ENCODE measurements around the gene KCNA4.
"Not testable (repeated sequence)": the region's sequence is repeated elsewhere in the genome, so short reads cannot be mapped to it uniquely, and the experiment has no call there.

Gene KCNA4

DNA sequence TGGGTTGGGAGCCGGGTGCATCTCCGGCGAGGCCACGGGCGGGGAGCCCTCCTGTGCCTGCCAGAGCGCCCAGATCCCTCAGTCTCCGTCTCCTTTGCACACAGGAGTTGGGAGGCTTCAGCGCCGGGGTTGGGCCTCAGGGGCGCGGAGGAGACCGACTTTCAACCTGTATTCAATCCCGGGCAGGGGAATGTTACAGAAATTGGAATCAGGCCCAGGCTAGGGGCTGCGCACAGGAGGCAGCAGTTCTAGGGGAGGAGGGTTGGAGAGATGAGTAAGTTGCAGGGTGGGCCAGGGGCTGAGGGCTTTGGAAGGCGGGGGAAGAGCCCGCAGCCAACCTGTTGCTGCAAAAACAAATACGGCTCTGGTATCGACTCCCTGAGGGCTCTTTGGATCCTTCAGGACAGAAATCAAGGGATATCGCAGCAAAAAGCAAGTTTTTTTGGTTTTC, 640 bp upstream of the KCNA4 start:
- no peaks in the 10 kb centered on the region for H3K9me3 Mint-ChIP-seq
- DNase-seq = no peak
- no peak overlapping the region for H3K27ac Mint-ChIP-seq
- peaks cover 24% of the 10 kb centered on the region for H3K27me3 Mint-ChIP-seq
- H3K36me3 Mint-ChIP-seq (ENCODE audit: low read depth) = no peaks in the 10 kb centered on the region
- no peak overlapping the region for H3K4me3 Mint-ChIP-seq
- no peaks in the 10 kb centered on the region for H3K4me1 Mint-ChIP-seq
- no peak for ATAC-seq

- H3K36me3 Mint-ChIP-seq (ENCODE audit: low read depth) = no peaks in the 10 kb centered on the region
- DNase-seq = no peak
- H3K4me1 Mint-ChIP-seq = no peaks in the 10 kb centered on the region
- no peak for ATAC-seq
- no peak overlapping the region for H3K27ac Mint-ChIP-seq
- H3K27me3 Mint-ChIP-seq = peaks cover 24% of the 10 kb centered on the region
- H3K9me3 Mint-ChIP-seq = no peaks in the 10 kb centered on the region
- H3K4me3 Mint-ChIP-seq = no peak overlapping the region
These were observed 961 bp downstream of the KCNA4 start for GRCh38 chr11:30015725-30016412.

- ATAC-seq = no peak
- Mint-ChIP-seq H3K36me3 (ENCODE audit: low read depth) (no peaks in the 10 kb centered on the region), H3K4me1 (no peaks in the 10 kb centered on the region), H3K27me3 (peaks cover 4% of the 10 kb centered on the region), H3K27ac (no peak overlapping the region), H3K9me3 (no peaks in the 10 kb centered on the region), H3K4me3 (no peak overlapping the region)
- no peak for DNase-seq
These were observed 4.5 kb downstream of the KCNA4 start for GRCh38 chr11:30012346-30012745.

DNA sequence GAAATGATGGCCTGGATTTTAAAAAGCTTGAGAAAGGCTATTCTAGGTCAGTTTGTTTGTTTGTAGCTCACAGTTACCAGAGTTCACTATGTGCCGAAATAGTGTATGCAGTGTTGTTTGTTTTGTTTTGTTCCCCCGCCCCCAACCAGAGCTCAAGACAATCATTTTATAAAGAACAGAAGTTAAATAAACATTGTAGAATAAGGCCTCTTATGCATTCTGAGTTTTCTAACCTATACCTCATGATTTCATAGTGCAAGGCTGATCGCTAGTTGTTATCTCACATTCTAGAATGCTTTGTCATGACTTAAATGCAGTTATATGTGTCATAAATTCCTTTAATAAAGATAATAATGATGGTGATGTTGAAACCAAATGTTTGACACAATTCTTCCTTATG, 7.8 kb downstream of the KCNA4 start:
- Mint-ChIP-seq H3K27me3 (no peaks in the 10 kb centered on the region), H3K9me3 (no peaks in the 10 kb centered on the region), H3K4me1 (no peaks in the 10 kb centered on the region), H3K27ac (no peak overlapping the region), H3K4me3 (no peak overlapping the region), H3K36me3 (ENCODE audit: low read depth) (no peaks in the 10 kb centered on the region)
- no peak for ATAC-seq
- DNase-seq = no peak

DNA sequence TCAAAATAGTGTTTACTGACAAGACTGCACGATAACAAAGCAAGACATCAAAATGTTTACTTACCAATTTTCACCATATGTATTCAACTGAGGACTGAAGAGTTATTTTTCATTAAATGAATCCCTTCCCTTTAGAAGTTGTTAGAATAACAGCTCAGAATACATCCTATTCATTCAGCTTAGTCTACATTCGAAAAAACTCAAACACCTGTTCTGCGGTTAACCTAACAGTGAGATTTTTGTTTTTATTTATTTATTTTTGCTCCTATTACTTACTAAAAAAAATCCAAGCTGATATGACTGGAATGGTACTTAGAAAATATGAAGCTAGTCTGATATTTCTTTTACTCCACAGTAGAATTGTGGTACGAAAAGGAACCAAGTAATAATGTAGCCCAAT, 10.0 kb downstream of the KCNA4 start:
- ATAC-seq (no peak), DNase-seq (no peak)
- Mint-ChIP-seq H3K9me3 (no peaks in the 10 kb centered on the region), H3K4me3 (no peak overlapping the region), H3K36me3 (ENCODE audit: low read depth) (no peaks in the 10 kb centered on the region), H3K27ac (no peak overlapping the region), H3K27me3 (no peaks in the 10 kb centered on the region), H3K4me1 (no peaks in the 10 kb centered on the region)

DNA sequence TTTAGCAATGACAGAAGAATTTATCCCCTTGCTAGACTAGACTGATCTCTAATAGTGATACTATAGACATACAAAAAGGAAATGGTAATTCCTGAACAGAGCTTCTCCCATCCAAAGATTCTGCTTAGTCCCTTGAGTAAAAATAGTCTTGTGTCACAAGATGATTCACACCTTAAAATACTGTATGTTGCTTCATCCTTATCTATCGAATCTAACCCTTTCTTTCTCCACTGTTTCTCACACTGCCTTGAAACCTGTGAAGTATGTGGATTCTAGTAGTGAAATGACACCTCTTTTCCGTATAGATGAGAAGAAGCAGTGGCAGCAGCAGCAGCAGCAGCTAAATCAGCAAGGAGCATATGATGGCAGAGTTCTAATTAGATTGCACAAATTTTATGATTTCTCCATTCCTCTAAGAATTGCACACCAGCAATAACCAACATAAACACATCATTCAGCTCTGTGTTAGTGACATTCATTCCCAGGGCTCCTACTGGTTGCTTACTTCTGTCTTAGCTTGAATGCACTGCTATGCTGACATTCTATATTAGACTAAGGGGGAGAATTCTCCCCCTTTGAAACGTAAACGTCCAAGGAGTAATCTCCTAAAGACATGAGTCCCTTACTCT, 14.6 kb downstream of the KCNA4 start:
- ATAC-seq (no peak), DNase-seq (no peak)
- no peak overlapping the region for H3K4me3 Mint-ChIP-seq
- H3K36me3 Mint-ChIP-seq (ENCODE audit: low read depth) = no peaks in the 10 kb centered on the region
- no peaks in the 10 kb centered on the region for H3K9me3 Mint-ChIP-seq
- no peaks in the 10 kb centered on the region for H3K27me3 Mint-ChIP-seq
- H3K27ac Mint-ChIP-seq = no peak overlapping the region
- H3K4me1 Mint-ChIP-seq = no peaks in the 10 kb centered on the region

DNA sequence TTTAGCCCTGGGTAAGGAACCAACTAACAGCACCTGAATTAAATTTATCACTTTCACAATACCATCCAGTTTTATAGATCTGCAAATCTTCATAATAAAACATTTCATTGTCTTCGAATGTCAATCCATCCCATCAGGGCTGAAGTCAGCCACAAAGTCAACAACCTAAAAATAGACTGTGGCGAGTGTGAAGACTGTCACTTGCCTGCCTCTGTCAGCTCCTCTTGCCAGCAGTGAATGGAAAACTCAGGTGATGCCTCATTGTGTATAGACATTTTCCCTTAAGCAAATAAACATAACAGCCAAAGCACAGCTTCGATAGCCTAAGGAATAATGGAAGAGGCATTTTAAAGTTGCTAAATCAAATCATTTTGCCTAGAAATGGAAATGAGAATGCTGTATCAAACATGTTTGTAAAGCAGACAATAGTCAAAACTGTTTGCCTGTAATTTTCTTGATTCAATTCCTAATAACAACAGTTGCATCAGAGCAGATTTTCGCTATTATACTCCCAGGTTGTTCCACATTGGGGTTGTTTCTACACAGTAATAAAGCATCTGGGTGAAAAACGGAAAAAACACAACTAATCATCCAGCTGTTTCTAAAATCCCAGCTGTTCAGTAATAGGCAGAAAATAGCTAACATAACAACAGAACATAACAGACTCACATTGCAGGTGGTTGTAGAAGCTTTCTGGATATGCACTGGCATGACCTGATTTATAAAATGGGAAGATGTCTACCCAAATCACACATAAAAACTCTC, 15.7 kb downstream of the KCNA4 start:
- Mint-ChIP-seq H3K9me3 (no peaks in the 10 kb centered on the region), H3K4me3 (no peak overlapping the region), H3K27me3 (no peaks in the 10 kb centered on the region), H3K36me3 (ENCODE audit: low read depth) (no peaks in the 10 kb centered on the region), H3K27ac (no peak overlapping the region), H3K4me1 (no peaks in the 10 kb centered on the region)
- ATAC-seq (no peak), DNase-seq (no peak)

GRCh38 chr11:29996016-29996415, 20.8 kb downstream of the KCNA4 start:
- peaks cover 4% of the 10 kb centered on the region for H3K9me3 Mint-ChIP-seq
- no peaks in the 10 kb centered on the region for H3K27me3 Mint-ChIP-seq
- ATAC-seq (no peak), DNase-seq (no peak)
- no peaks in the 10 kb centered on the region for H3K4me1 Mint-ChIP-seq
- no peak overlapping the region for H3K27ac Mint-ChIP-seq
- no peaks in the 10 kb centered on the region for H3K36me3 Mint-ChIP-seq (ENCODE audit: low read depth)
- no peak overlapping the region for H3K4me3 Mint-ChIP-seq

- H3K4me3 Mint-ChIP-seq = no peak overlapping the region
- DNase-seq (no peak), ATAC-seq (no peak)
- no peaks in the 10 kb centered on the region for H3K36me3 Mint-ChIP-seq (ENCODE audit: low read depth)
- no peak overlapping the region for H3K27ac Mint-ChIP-seq
- no peaks in the 10 kb centered on the region for H3K4me1 Mint-ChIP-seq
- no peaks in the 10 kb centered on the region for H3K27me3 Mint-ChIP-seq
- H3K9me3 Mint-ChIP-seq = no peaks in the 10 kb centered on the region
These were observed 27.5 kb downstream of the KCNA4 start for GRCh38 chr11:29989174-29989970.

- no peaks in the 10 kb centered on the region for H3K9me3 Mint-ChIP-seq
- H3K36me3 Mint-ChIP-seq (ENCODE audit: low read depth) = no peaks in the 10 kb centered on the region
- no peak overlapping the region for H3K27ac Mint-ChIP-seq
- no peak overlapping the region for H3K4me3 Mint-ChIP-seq
- H3K4me1 Mint-ChIP-seq = no peaks in the 10 kb centered on the region
- no peaks in the 10 kb centered on the region for H3K27me3 Mint-ChIP-seq
- ATAC-seq (no peak), DNase-seq (no peak)
These were observed 31.6 kb downstream of the KCNA4 start for GRCh38 chr11:29985248-29985647.

DNA sequence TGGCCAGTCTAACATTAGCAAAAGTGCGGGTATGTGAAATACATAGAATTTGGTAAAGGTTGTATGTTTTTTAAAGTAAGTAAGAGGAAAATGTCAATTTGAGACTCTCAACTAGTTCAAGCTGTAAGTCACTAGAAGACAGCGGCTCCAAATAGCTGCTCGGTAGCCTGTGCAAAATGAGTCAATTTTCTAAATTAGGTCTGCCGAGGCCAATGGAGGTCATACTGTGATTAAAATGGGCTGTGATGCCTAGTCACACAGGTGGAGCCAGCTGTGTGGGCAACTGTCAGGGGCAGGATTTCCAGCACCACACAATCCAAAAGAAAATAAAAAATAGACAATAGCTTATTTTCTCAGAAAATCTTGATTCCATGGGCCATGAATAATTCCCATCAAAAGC, 32.3 kb downstream of the KCNA4 start:
- H3K4me3 Mint-ChIP-seq = no peak overlapping the region
- H3K27ac Mint-ChIP-seq = no peak overlapping the region
- no peaks in the 10 kb centered on the region for H3K36me3 Mint-ChIP-seq (ENCODE audit: low read depth)
- no peak for DNase-seq
- H3K4me1 Mint-ChIP-seq = no peaks in the 10 kb centered on the region
- H3K27me3 Mint-ChIP-seq = no peaks in the 10 kb centered on the region
- no peak for ATAC-seq
- H3K9me3 Mint-ChIP-seq = no peaks in the 10 kb centered on the region

DNA sequence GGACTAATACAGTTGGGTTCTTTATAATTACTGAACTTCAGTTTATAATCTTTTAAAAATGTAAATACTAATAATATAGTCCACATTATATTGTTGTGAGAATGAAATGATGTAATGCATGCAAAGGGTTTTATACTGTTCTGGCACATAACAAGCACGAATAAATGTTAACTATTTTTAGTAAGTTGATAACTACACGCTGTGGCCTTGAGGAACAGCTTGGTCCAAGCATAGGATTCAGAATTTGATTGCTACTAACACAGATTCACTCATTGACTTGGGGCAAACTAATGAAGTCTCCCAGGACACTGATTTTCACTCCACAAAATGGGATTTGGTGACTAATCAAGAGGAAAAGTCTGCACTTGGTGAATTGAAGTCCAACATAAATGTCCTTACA, 38.3 kb downstream of the KCNA4 start:
- H3K27ac Mint-ChIP-seq = no peak overlapping the region

DNA sequence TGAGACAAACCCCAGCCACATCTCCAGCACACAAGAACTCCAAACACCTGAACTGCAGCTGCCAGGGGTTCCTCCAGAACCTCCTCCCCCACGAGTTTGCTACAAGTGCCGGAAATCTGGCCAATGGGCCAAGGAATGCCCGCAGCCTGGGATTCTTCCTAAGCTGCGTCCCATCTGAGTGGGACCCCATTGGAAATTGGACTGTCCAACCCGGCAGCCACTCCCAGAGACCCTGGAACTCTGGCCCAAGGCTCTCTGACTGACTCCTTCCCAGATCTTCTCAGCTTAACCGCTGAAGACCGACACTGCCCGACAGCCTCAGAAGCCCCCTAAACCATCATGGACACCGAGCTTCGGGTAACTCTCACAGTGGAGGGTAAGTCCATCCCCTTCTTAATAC, 41.2 kb downstream of the KCNA4 start:
- not testable (repeated sequence) for H3K27me3 Mint-ChIP-seq; H3K27ac Mint-ChIP-seq; H3K36me3 Mint-ChIP-seq (ENCODE audit: low read depth); H3K9me3 Mint-ChIP-seq; DNase-seq; H3K4me3 Mint-ChIP-seq; H3K4me1 Mint-ChIP-seq; ATAC-seq

More for the DNA sequence above, 38.3 kb downstream of the KCNA4 start:
- Mint-ChIP-seq H3K9me3 (no peaks in the 10 kb centered on the region), H3K27me3 (no peaks in the 10 kb centered on the region), H3K36me3 (ENCODE audit: low read depth) (no peaks in the 10 kb centered on the region), H3K4me3 (no peak overlapping the region), H3K4me1 (no peaks in the 10 kb centered on the region)
- ATAC-seq (no peak), DNase-seq (no peak)

- Mint-ChIP-seq H3K4me3 (no peak overlapping the region), H3K27ac (no peak overlapping the region), H3K36me3 (ENCODE audit: low read depth) (no peaks in the 10 kb centered on the region), H3K27me3 (no peaks in the 10 kb centered on the region), H3K9me3 (no peaks in the 10 kb centered on the region), H3K4me1 (no peaks in the 10 kb centered on the region)
- DNase-seq (no peak), ATAC-seq (no peak)
These were observed 53.0 kb downstream of the KCNA4 start for GRCh38 chr11:29963796-29964195.

All from activated naive CD8-positive, alpha-beta T cell treated with anti-CD3 and anti-CD28 coated beads, Interleukin-2, amount 50 U/mL, for 24 hours (primary cell).